ENCODE data around the gene PRMT2.

The PRMT2 gene

DNA sequence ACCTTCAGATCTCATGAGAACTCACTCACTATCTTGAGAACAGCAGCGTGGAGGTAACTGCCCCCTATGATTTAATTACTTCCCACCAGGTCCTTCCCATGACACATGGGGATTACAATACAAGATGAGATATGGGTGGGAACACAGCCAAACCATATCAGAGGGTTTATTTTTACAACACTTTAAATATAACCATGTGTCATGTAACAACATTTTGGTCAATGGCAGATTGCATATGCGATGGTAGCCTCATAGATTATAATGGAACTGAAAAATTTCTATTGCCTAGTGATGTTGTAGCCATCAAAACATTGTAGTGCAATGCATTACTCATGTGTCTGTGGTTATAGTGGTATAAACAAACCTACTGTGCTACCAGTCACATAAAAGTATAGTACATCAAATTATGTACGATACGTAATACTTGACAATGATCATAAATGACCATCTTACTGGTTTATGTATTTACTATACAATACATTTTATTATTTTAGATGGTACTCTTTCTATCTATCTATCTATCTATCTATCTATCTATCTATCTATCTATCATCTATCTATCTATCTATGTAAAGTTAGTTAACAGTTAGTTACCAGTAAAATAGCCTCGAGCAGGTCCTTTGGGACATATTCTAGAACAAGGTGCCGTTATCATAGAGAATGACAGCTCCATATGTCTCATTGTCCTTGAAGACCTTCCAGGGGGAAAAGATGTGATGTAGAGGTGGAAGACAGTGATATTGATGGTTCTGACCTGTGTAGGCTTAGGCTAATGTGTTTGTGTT is 18.0 kb upstream of the PRMT2 start:
- Histone ChIP-seq H4K20me1 (ENCODE audit: low read depth, low read length) (no peaks in the 10 kb centered on the region), H3K9me2 (replicated peaks; ENCODE audit: insufficient read depth, low read length) (no peaks in the 10 kb centered on the region), H3K9ac (ENCODE audit: low read length) (no peak overlapping the region), H3K4me3 (ENCODE audit: insufficient read depth, low read length, poor library complexity, severe bottlenecking) (no peak overlapping the region), H2AFZ (ENCODE audit: low read depth, low read length, severe bottlenecking) (no peak overlapping the region), H3K79me2 (ENCODE audit: insufficient read depth, low read length) (no peaks in the 10 kb centered on the region), H3F3A (ENCODE audit: insufficient read depth) (no peaks in the 10 kb centered on the region), H3K4me2 (ENCODE audit: low read depth, low read length, poor library complexity, severe bottlenecking) (no peak overlapping the region), H3K36me3 (ENCODE audit: low read length) (no peaks in the 10 kb centered on the region), H3K27ac (ENCODE audit: low read depth, low read length) (no peak overlapping the region), H3K27me3 (ENCODE audit: low read length) (no peaks in the 10 kb centered on the region), H3K9me3 (ENCODE audit: insufficient read depth, low read length) (no peaks in the 10 kb centered on the region)
- TF ChIP-seq CTCF (IDR thresholded peaks at IDR 0.05; ENCODE audit: insufficient read depth, low read length, poor library complexity, severe bottlenecking), result no peak
- no peak for TF ChIP-seq EZH2phosphoT487 (conservative IDR thresholded peaks at IDR 0.05; ENCODE audit: low read length)

DNA sequence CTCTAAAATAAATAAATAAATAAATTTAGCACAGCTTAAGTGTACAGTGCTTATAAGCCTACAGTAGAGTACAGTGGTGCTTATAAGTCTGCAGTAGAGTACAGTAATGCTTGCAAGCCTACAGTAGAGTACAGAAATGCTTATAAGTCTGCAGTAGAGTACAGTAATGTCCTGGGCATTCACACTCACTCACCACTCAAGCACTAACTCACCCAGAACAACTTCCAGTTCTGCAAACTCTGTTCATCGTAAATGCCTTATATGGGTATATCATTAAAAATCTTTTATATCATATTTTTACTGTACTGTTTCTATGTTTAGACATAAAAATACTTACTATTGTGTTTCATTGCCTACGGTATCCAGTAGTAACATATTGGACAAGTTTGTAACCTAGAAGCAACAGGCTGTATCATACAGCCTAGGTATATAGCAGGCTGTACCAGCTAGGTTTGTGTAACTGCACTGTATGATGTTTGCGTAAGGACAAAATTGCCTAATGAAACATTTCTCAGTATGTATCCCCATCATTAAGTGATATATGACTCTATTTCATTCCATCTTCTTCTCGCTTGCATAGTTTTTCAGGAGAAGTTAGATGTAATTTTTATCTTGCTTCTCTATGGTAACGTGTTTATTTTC is 16.6 kb upstream of the PRMT2 start:
- no peak overlapping the region for H3K4me2 ChIP-seq (ENCODE audit: low read depth, low read length, poor library complexity, severe bottlenecking)
- H2AFZ ChIP-seq (ENCODE audit: low read depth, low read length, severe bottlenecking), result no peak overlapping the region
- H3K9me2 ChIP-seq (replicated peaks; ENCODE audit: insufficient read depth, low read length), result no peaks in the 10 kb centered on the region
- H3K9ac ChIP-seq (ENCODE audit: low read length), result no peak overlapping the region
- no peaks in the 10 kb centered on the region for H4K20me1 ChIP-seq (ENCODE audit: low read depth, low read length)
- H3K9me3 ChIP-seq (ENCODE audit: insufficient read depth, low read length), result no peaks in the 10 kb centered on the region
- H3K27ac ChIP-seq (ENCODE audit: low read depth, low read length), result no peak overlapping the region
- H3K36me3 ChIP-seq (ENCODE audit: low read length), result no peaks in the 10 kb centered on the region
- no peak overlapping the region for H3K4me3 ChIP-seq (ENCODE audit: insufficient read depth, low read length, poor library complexity, severe bottlenecking)
- TF ChIP-seq EZH2phosphoT487 (conservative IDR thresholded peaks at IDR 0.05; ENCODE audit: low read length) (no peak), CTCF (IDR thresholded peaks at IDR 0.05; ENCODE audit: insufficient read depth, low read length, poor library complexity, severe bottlenecking) (no peak)
- no peaks in the 10 kb centered on the region for H3F3A ChIP-seq (ENCODE audit: insufficient read depth)
- no peaks in the 10 kb centered on the region for H3K79me2 ChIP-seq (ENCODE audit: insufficient read depth, low read length)
- H3K27me3 ChIP-seq (ENCODE audit: low read length), result no peaks in the 10 kb centered on the region

DNA sequence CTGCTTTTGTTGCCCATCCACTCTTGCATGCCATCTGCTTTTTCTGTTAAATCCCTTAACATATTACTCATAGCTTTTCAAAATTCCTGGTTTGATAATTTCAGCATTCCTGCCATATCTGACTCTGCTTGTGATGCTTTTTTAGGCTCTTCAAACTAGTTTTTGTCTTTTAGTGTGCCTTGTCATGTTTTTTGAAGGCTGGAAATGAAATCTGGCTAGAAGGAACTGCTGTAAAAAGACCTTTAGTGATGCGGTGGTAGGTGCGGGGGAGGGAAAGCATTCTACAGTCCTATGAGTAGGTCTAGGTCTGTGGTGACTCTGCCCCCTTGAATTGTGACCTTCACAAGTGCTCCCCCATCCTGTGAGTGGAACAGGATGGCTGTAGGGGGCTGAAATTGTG is 15.6 kb upstream of the PRMT2 start:
- H3K4me2 ChIP-seq (ENCODE audit: low read depth, low read length, poor library complexity, severe bottlenecking), result no peak overlapping the region
- H3K9me3 ChIP-seq (ENCODE audit: insufficient read depth, low read length), result no peaks in the 10 kb centered on the region
- H3K36me3 ChIP-seq (ENCODE audit: low read length), result no peaks in the 10 kb centered on the region
- H3K79me2 ChIP-seq (ENCODE audit: insufficient read depth, low read length), result no peaks in the 10 kb centered on the region
- no peak overlapping the region for H3K4me3 ChIP-seq (ENCODE audit: insufficient read depth, low read length, poor library complexity, severe bottlenecking)
- no peaks in the 10 kb centered on the region for H4K20me1 ChIP-seq (ENCODE audit: low read depth, low read length)
- no peak overlapping the region for H3K27ac ChIP-seq (ENCODE audit: low read depth, low read length)
- no peaks in the 10 kb centered on the region for H3K9me2 ChIP-seq (replicated peaks; ENCODE audit: insufficient read depth, low read length)
- no peaks in the 10 kb centered on the region for H3F3A ChIP-seq (ENCODE audit: insufficient read depth)
- H3K9ac ChIP-seq (ENCODE audit: low read length), result no peak overlapping the region
- TF ChIP-seq CTCF (IDR thresholded peaks at IDR 0.05; ENCODE audit: insufficient read depth, low read length, poor library complexity, severe bottlenecking), result no peak
- no peaks in the 10 kb centered on the region for H3K27me3 ChIP-seq (ENCODE audit: low read length)
- no peak overlapping the region for H2AFZ ChIP-seq (ENCODE audit: low read depth, low read length, severe bottlenecking)

Data from SU-DHL-6 (cell line).